ENCODE data around the gene LGI4.

DNA sequence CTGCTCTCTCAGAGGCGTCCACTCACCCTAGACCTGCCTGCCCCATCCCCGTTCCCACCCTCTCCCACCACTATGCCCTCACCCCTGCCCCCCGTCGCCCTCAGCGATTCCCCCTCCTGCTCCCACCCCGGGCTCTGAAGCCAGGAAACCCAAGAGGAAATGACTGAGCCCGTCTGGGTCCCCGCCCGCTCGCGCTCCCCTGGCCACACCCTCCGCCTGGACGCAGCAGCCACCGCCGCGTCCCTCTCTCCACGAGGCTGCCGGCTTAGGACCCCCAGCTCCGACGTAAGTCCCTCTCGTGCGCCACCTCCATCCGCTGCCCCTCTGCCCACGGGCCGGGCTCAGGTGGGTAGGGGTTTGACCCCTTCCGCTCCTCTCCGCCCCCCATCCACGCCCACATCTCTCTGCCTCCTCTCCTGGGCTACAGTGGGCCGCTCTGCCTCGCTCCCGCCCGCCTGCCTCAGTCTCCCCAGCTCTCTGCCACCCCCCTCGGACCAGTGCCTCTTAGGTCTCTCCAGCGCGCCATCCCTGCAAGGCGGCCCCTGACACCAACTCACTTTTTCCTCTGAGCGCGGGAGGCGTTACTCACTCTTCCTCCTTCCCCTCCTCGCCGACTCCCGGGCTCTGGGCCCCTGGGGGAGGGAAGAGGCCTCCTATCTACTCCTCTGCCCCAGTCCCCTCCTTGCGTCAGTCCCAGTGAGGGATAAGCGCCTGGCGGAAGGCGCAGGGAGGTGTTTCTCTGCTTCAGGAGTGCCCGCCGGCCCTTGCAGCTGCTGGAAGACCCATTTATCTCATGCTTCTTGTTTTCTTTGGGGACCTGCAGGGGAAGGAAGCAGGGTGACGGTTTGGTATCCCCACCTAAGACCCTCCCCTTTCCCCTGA, 19.9 kb upstream of the LGI4 start, which contains the start of gene FXYD5:
- TF ChIP-seq POLR2AphosphoS5 (IDR thresholded peaks at IDR 0.05), result peak in 2 of 3 donors; percentile 6 to 46
- no peak for TF ChIP-seq CTCF (IDR thresholded peaks at IDR 0.05)
